SU-DHL-6 (cell line): Measurements from ENCODE around the gene RGL3.

Source experiments
- H2AFZ ChIP-seq: fragments of 200-600 bp; sonication (generic); 2 replicates; pipeline ENCODE4 v1.6.1; 2014; ENCODE audit warnings: low read depth, mild to moderate bottlenecking, moderate library complexity, mixed read lengths, antibody characterized with exemption, low read length; ENCODE audit not compliant: severe bottlenecking
- H3F3A ChIP-seq: fragments of 200-600 bp; shearing (Covaris generic); 2 replicates; pipeline ENCODE4 v1.6.0; 2016; ENCODE audit warnings: antibody characterized with exemption, mild to moderate bottlenecking; ENCODE audit not compliant: insufficient read depth
- H3K27ac ChIP-seq: fragments of 200-600 bp; sonication (generic); 2 replicates; pipeline ENCODE4 v1.5.1; 2016; ENCODE audit warnings: low read depth, mild to moderate bottlenecking, low read length, moderate library complexity, mixed read lengths
- H3K27me3 ChIP-seq: fragments of 200-600 bp; sonication (generic), shearing (Covaris generic); 2 replicates; pipeline ENCODE4 v1.6.0; 2014; ENCODE audit warnings: mild to moderate bottlenecking, low read length
- H3K36me3 ChIP-seq: fragments of 200-600 bp; sonication (generic); 2 replicates; pipeline ENCODE4 v1.6.1; 2014; ENCODE audit warnings: mild to moderate bottlenecking, low read length, mixed read lengths
- H3K4me2 ChIP-seq: fragments of 300-600, 200-600 bp; shearing (Covaris generic), sonication (generic); 2 replicates; pipeline ENCODE4 v1.6.0; 2014; ENCODE audit warnings: low read length, low read depth, mild to moderate bottlenecking; ENCODE audit not compliant: poor library complexity, severe bottlenecking
- H3K4me3 ChIP-seq: fragments of 200-600 bp; sonication (generic); 2 replicates; pipeline ENCODE4 v1.5.1; 2014; ENCODE audit warnings: antibody characterized with exemption, low read length, mild to moderate bottlenecking, mixed read lengths; ENCODE audit not compliant: insufficient read depth, poor library complexity, severe bottlenecking
- H3K79me2 ChIP-seq: fragments of 200-600 bp; sonication (generic); 2 replicates; pipeline ENCODE4 v1.6.1; 2014; ENCODE audit warnings: mild to moderate bottlenecking, low read length, moderate library complexity; ENCODE audit not compliant: insufficient read depth
- H3K9ac ChIP-seq: fragments of 200-600 bp; sonication (generic); 2 replicates; pipeline ENCODE4 v1.7.0; 2014; ENCODE audit warnings: mild to moderate bottlenecking, low read length
- H3K9me2 ChIP-seq: fragments of 200-600 bp; sonication (generic); replicated peaks from 2 replicates; pipeline ENCODE4 v1.6.1; 2014; ENCODE audit warnings: low read length; ENCODE audit not compliant: insufficient read depth
- H3K9me3 ChIP-seq: fragments of 200-600 bp; sonication (generic); 2 replicates; pipeline ENCODE4 v1.6.1; 2014; ENCODE audit warnings: low read length, mixed read lengths; ENCODE audit not compliant: insufficient read depth
- H4K20me1 ChIP-seq: fragments of 200-600 bp; sonication (generic); 2 replicates; pipeline ENCODE4 v1.6.1; 2014; ENCODE audit warnings: low read depth, mild to moderate bottlenecking, antibody characterized with exemption, low read length, moderate library complexity, mixed read lengths
- CTCF ChIP-seq: fragments of 200-600 bp; sonication (generic); IDR thresholded peaks from one replicate; pipeline ENCODE4 v1.5.1; 2017; ENCODE audit warnings: antibody characterized with exemption, mild to moderate bottlenecking, low read length, moderate library complexity; ENCODE audit not compliant: insufficient read depth, poor library complexity, severe bottlenecking
- EZH2phosphoT487 ChIP-seq: fragments of 200-600 bp; sonication (generic), shearing (Covaris generic); conservative IDR thresholded peaks from 2 replicates; pipeline ENCODE4 v1.6.1; 2018; ENCODE audit warnings: mild to moderate bottlenecking, antibody characterized with exemption, low read length, moderate library complexity, mixed read lengths

The RGL3 gene

GRCh38 chr19:11404588-11405222, 14.4 kb downstream of the RGL3 start:
- no peak overlapping the region for H3K9ac ChIP-seq
- no peaks in the 10 kb centered on the region for H3K27me3 ChIP-seq
- no peak overlapping the region for H3K4me3 ChIP-seq
- H3K36me3 ChIP-seq, result no peaks in the 10 kb centered on the region
- no peaks in the 10 kb centered on the region for H3K9me2 ChIP-seq
- no peaks in the 10 kb centered on the region for H4K20me1 ChIP-seq
- no peaks in the 10 kb centered on the region for H3K9me3 ChIP-seq
- no peaks in the 10 kb centered on the region for H3K79me2 ChIP-seq
- no peak overlapping the region for H3K4me2 ChIP-seq
- H3K27ac ChIP-seq, result no peak overlapping the region
- H3F3A ChIP-seq, result no peaks in the 10 kb centered on the region
- H2AFZ ChIP-seq, result no peak overlapping the region
- no peak for TF ChIP-seq CTCF

- no peak overlapping the region for H3K4me3 ChIP-seq
- no peak for TF ChIP-seq EZH2phosphoT487
- TF ChIP-seq CTCF, result no peak
- H3K27ac ChIP-seq, result no peak overlapping the region
- H3K9me3 ChIP-seq, result no peaks in the 10 kb centered on the region
- no peaks in the 10 kb centered on the region for H3K79me2 ChIP-seq
- H3K9me2 ChIP-seq, result no peaks in the 10 kb centered on the region
- H3F3A ChIP-seq, result no peaks in the 10 kb centered on the region
- no peaks in the 10 kb centered on the region for H3K27me3 ChIP-seq
- H2AFZ ChIP-seq, result no peak overlapping the region
- no peak overlapping the region for H3K9ac ChIP-seq
- no peaks in the 10 kb centered on the region for H4K20me1 ChIP-seq
- no peak overlapping the region for H3K4me2 ChIP-seq
- H3K36me3 ChIP-seq, result no peaks in the 10 kb centered on the region
Measured at GRCh38 chr19:11401808-11402543, 17.1 kb downstream of the RGL3 start.

- Histone ChIP-seq H3K9ac (no peak overlapping the region), H3K36me3 (no peaks in the 10 kb centered on the region), H2AFZ (no peak overlapping the region), H3F3A (no peaks in the 10 kb centered on the region), H3K27ac (no peak overlapping the region), H3K27me3 (no peaks in the 10 kb centered on the region), H3K4me2 (no peak overlapping the region), H3K79me2 (no peaks in the 10 kb centered on the region), H3K9me3 (no peaks in the 10 kb centered on the region), H4K20me1 (no peaks in the 10 kb centered on the region), H3K4me3 (no peak overlapping the region), H3K9me2 (no peaks in the 10 kb centered on the region)
- TF ChIP-seq CTCF (no peak), EZH2phosphoT487 (no peak)
Measured at GRCh38 chr19:11400798-11401197, 18.3 kb downstream of the RGL3 start.
